Measurements from ENCODE around the gene PEAK1.
"Not testable (repeated sequence)": the region's sequence is repeated elsewhere in the genome, so short reads cannot be mapped to it uniquely, and the experiment has no call there.

The PEAK1 gene

DNA sequence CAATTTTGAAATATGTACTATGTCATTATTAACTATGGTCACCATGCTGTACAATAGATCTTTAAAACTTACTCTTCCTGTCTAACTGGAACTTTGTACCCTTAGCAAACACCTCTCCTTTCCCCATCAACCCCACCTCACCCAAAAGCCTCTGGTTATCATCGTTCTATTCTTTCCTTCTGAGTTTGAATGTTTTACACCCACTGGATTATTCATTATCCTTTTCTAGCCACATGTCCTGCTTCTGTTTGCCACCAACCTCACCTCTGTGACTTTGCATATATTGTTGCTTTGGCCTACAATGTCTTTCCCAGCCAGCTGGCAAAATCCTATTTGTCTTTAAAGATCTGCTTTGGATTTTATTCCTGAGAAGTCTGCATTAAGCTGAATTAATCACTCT lies 246.4 kb downstream of the PEAK1 start:
- Histone ChIP-seq H3K36me3 (no peaks in the 10 kb centered on the region), H3K9ac (no peak overlapping the region), H3K4me1 (no peaks in the 10 kb centered on the region), H4K20me1 (no peaks in the 10 kb centered on the region), H3K4me3 (no peak overlapping the region), H3K27ac (no peak overlapping the region), H3K4me2 (no peak overlapping the region), H3K9me3 (no peaks in the 10 kb centered on the region), H3K27me3 (no peaks in the 10 kb centered on the region)
- TF ChIP-seq Cebpa-rat (IDR thresholded peaks at IDR 0.05): no peak

DNA sequence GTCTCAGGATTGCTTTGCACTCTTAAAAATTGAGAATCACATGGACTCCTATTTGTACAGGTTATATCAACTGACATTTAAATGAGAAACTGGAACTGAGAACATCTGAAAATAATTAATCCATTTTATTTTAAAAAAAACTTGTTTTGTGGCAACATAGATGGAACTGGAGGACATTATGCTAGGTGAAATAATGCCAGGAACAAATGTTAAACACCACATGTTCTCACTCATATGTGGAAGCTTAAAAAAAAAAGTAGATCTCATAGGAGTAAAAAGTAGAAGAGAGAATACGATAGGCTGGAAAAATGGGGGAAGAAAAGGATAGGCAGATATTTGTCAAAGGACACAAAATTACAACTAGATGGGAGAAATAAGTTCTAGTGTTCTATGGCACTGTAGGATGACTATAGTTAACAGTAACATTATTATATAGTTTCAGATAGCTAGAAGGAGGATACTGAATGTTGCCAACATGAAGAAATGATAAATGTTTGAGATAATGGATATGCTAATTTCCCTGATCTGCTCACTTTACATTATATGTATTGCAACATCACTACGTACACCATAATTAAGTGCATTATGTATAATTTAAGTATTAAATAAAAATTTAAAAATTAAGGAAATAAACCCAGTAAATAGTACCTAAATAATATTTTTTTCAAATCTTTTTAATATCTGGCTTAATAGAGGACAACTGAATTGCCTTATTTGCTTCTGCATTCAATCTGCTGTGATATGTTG lies 248.5 kb downstream of the PEAK1 start:
- no peak overlapping the region for H3K27ac ChIP-seq
- H3K27me3 ChIP-seq: no peaks in the 10 kb centered on the region
- no peaks in the 10 kb centered on the region for H3K4me1 ChIP-seq
- no peak overlapping the region for H3K4me3 ChIP-seq
- no peak overlapping the region for H3K9ac ChIP-seq
- no peak overlapping the region for H3K4me2 ChIP-seq
- H3K36me3 ChIP-seq: no peaks in the 10 kb centered on the region
- H4K20me1 ChIP-seq: no peaks in the 10 kb centered on the region
- no peaks in the 10 kb centered on the region for H3K9me3 ChIP-seq
- no peak for TF ChIP-seq Cebpa-rat (IDR thresholded peaks at IDR 0.05)

DNA sequence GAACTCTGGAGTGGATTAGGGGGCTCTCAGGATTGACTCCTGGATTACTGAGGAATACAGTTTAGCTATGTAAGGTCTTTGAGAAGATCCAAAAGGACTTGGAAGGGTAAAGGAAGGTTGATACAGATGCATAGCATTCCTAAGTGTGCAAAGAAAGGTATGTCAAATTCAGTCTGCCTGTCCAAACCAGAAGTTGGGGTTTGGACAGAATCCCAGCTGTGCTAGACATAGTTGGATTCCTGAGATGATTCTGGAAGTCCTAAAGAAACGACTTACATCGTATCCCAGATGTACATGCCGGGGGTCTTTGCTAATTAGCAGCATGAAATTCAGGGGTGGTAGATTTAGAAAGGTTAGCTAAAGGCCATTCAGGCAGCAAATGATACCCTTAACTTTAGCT lies 251.3 kb downstream of the PEAK1 start:
- Histone ChIP-seq H3K27ac (no peak overlapping the region), H3K27me3 (no peaks in the 10 kb centered on the region), H3K9me3 (no peaks in the 10 kb centered on the region), H3K4me2 (no peak overlapping the region), H3K9ac (no peak overlapping the region), H3K4me1 (no peaks in the 10 kb centered on the region), H4K20me1 (no peaks in the 10 kb centered on the region), H3K4me3 (no peak overlapping the region), H3K36me3 (no peaks in the 10 kb centered on the region)
- no peak for TF ChIP-seq Cebpa-rat (IDR thresholded peaks at IDR 0.05)

DNA sequence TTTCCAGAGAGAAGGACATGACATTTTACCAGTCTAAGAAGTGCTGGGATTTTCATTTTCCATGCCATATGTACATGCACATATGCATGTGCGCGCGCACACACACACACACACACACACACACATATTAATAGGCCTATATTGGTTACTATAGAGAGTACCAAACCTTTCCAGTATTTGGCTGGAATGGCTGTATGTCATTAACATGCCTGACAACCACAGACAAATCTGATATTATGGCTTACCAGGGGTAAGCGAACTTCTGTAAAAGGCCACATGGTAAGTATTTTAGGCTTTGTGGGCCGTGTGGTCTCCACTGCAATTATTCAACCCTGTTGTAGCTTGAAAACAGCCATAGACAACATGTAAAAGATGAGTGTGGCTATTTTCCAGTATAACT lies 251.8 kb downstream of the PEAK1 start:
- H3K4me2 ChIP-seq: no peak overlapping the region
- H3K9me3 ChIP-seq: no peaks in the 10 kb centered on the region
- TF ChIP-seq Cebpa-rat (IDR thresholded peaks at IDR 0.05): no peak
- peaks cover 4% of the 10 kb centered on the region for H3K4me1 ChIP-seq
- H4K20me1 ChIP-seq: no peaks in the 10 kb centered on the region
- no peak overlapping the region for H3K4me3 ChIP-seq
- H3K27ac ChIP-seq: no peak overlapping the region
- H3K27me3 ChIP-seq: no peaks in the 10 kb centered on the region
- H3K9ac ChIP-seq: no peak overlapping the region
- no peaks in the 10 kb centered on the region for H3K36me3 ChIP-seq

DNA sequence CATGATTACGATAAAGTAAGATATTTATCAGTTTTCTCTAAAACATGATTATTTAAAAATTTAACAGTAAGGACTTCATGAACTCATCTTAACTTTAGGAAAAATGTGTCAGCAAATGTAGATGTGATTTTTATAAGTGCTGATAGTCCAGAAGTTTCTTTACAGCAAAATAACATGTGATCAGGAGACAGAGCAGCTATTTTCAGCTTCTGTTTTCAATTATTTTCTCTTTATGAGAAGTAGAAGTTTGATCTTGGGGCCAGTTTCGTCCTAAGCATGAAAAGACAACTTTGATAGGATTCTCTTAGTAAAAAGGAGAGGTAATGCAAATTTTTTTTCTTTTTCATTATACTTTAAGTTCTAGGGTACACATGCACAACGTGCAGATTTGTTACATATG lies 252.5 kb downstream of the PEAK1 start:
- Histone ChIP-seq H3K27ac (no peak overlapping the region), H3K4me1 (peaks cover 11% of the 10 kb centered on the region), H4K20me1 (no peaks in the 10 kb centered on the region), H3K9ac (no peak overlapping the region), H3K4me3 (no peak overlapping the region), H3K4me2 (no peak overlapping the region), H3K36me3 (no peaks in the 10 kb centered on the region), H3K27me3 (no peaks in the 10 kb centered on the region), H3K9me3 (no peaks in the 10 kb centered on the region)
- no peak for TF ChIP-seq Cebpa-rat (IDR thresholded peaks at IDR 0.05)

DNA sequence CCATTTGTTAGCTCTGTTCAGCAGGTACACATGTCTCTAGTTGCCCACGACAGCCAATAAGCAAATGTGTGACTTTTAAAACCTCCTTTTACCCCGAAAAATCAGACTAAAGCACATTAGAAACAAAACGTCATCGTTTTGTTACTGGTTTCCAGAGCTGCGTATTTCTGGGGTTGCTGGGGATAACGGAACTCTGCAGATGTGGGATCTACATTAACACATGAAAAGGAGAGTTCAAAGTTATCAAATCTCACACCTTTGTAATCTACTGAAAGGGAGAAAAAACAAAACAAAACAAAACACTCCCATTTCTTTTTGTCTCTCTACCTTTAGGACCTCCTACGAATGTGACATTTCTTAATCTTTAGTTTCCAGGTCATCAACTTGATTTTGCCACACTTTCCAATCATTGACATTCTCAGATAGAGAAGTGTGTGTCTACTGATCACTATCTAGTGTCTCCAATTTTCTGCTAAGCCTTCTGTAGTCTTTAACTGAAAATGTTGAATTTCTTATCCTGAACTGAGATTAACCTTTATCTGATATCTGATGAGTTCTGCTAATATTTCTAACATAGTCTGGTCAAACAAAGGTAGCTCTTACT lies 256.0 kb downstream of the PEAK1 start:
- Histone ChIP-seq H3K27me3 (no peaks in the 10 kb centered on the region), H3K4me1 (peaks cover 28% of the 10 kb centered on the region)

DNA sequence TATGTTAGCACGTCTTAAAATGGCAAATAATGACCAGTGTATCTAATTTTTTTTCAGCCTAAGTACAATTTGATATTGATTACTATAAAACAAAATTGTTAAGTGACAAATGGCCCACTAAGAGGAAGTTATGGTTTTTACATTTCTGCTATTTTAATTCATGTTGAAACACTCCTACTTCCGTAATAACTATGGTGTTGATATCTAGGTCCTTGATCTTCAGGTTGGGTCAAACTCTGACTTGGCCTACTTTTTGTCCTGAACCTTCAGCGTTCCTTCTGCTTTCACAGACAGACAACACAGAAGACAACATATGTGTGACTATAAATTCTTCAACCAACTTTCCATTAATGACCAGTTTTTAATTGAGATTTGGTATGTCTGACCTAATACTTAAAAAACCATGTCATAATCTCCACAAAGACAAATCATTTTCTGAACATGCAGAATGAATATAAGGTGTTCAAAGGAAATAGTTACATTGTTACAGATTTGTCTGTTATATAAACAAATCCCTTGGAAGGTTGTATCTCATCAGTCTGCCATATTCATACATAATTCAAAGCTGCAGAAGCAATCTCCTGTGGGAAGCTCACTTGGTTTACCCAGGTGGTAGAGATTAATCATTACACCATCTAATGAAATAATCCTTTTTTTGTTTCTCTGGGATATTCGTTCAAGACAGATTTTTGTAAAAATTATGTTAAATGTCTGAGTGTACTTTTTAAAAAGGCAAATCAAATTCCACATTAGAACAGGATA lies 256.9 kb downstream of the PEAK1 start:
- Histone ChIP-seq H4K20me1 (no peaks in the 10 kb centered on the region), H3K27ac (no peak overlapping the region), H3K27me3 (no peaks in the 10 kb centered on the region), H3K9ac (no peak overlapping the region), H3K36me3 (no peaks in the 10 kb centered on the region), H3K4me2 (peak overlapping the region; percentile 36), H3K9me3 (no peaks in the 10 kb centered on the region), H3K4me3 (no peak overlapping the region), H3K4me1 (peaks cover 28% of the 10 kb centered on the region)
- TF ChIP-seq Cebpa-rat (IDR thresholded peaks at IDR 0.05): no peak

More for the DNA sequence above, 256.0 kb downstream of the PEAK1 start:
- Histone ChIP-seq H3K4me2 (no peak overlapping the region), H4K20me1 (no peaks in the 10 kb centered on the region), H3K9ac (no peak overlapping the region), H3K4me3 (no peak overlapping the region), H3K27ac (no peak overlapping the region), H3K9me3 (no peaks in the 10 kb centered on the region), H3K36me3 (no peaks in the 10 kb centered on the region)
- TF ChIP-seq Cebpa-rat (IDR thresholded peaks at IDR 0.05): no peak

DNA sequence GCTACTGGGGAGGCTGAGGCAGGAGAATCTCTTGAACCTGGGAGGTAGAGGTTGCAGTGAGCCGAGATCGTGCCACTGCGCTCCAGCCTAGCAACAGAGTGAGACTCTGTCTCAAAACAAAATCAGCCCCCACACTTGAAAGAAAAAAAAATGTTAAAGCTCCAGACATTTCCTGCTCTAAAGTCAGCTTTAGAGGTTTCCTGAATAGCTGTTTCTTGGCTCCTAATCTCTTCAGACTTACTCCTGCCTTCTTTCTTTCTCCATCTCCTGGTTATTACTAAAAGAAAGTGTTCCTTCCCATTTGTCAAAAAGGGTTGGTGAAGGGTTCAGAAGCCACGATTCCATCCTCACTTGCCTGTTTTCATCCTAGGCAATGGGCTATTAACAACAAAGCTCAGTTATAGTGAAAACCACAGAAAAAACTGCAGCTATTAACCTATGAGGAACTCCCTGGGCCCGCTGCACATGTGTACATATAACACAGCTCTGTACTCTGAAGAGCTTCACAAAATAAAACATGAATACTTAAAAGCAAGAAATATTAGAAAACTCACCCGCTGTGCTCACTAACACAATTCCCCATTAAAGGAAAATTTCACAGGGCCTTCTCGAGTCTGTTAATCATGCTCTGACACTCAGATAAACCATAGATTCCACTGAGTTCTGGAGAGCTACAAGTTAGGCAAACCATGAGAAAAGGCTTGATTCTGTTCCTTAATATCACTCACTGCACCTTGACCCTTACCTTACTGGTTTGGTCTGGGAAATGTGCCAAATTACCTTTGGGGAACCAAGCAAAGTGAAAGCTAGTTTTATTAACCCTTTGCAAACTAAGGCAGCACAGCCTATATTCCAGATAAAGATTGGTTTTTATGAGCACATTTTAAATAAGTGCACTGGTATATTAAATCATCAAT lies 259.1 kb downstream of the PEAK1 start:
- no peaks in the 10 kb centered on the region for H4K20me1 ChIP-seq
- peaks cover 28% of the 10 kb centered on the region for H3K4me1 ChIP-seq
- H3K27me3 ChIP-seq: no peaks in the 10 kb centered on the region
- H3K27ac ChIP-seq: peak overlapping the region; percentile 39; the same call in 1 of the 2 replicates
- H3K4me3 ChIP-seq: no peak overlapping the region
- H3K9me3 ChIP-seq: no peaks in the 10 kb centered on the region
- peak overlapping the region; percentile 41; the same call in 1 of the 2 replicates for H3K9ac ChIP-seq
- H3K4me2 ChIP-seq: peak overlapping the region; percentile 63
- no peak for TF ChIP-seq Cebpa-rat (IDR thresholded peaks at IDR 0.05)
- H3K36me3 ChIP-seq: no peaks in the 10 kb centered on the region

DNA sequence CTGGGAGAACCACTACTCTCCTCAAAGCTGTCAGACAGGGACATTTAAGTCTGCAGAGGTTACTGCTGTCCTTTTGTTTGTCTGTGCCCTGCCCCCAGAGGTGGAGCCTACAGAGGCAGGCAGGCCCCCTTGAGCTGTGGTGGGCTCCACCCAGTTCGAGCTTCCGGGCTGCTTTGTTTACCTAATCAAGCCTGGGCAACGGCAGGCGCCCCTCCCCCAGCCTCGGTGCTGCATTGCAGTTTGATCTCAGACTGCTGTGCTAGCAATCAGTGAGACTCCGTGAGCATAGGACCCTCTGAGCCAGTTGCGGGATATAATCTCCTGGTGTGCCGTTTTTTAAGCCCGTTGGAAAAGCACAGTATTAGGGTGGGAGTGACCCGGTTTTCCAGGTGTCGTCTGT lies 263.9 kb downstream of the PEAK1 start:
- H3K4me1 ChIP-seq: peaks cover 11% of the 10 kb centered on the region
- H3K9ac ChIP-seq, H3K9me3 ChIP-seq, H4K20me1 ChIP-seq, H3K4me2 ChIP-seq, H3K4me3 ChIP-seq, H3K27me3 ChIP-seq, H3K36me3 ChIP-seq, H3K27ac ChIP-seq: not testable (repeated sequence)

Measured in BLaER1 (cell line).